Esophagus squamous epithelium (tissue), 5 donors: ENCODE results near the gene ZBTB43. TPM values are rescaled to one million over a fixed set of nuclear protein-coding genes. Genes with fewer than 3 reads are reported as not detected.
A peak's percentile ranks its signal among the peaks of the same experiment; 100 is the strongest.
"Not testable (repeated sequence)": the region's sequence is repeated elsewhere in the genome, so short reads cannot be mapped to it uniquely, and the experiment has no call there.

ENCODE experiments used
- DNase-seq: peaks from one replicate; lab custom pipeline; 2025; lab: John Stamatoyannopoulos, UW
- H3K27ac ChIP-seq, 4 donors: fragments of 200-600 bp; sonication (generic); one replicate each; pipeline ENCODE4 v1.5.1; 2016 to 2019; ENCODE audit warnings: mild to moderate bottlenecking in 1 of 4
- H3K27me3 ChIP-seq, 4 donors: fragments of 200-600 bp; sonication (generic); 1 replicate in 3 of 4; 2 replicates in 1 of 4; pipeline versions ENCODE4 v1.5.1 to v1.6.0; 2017 to 2021; ENCODE audit warnings: antibody characterized with exemption in 1 of 4
- H3K36me3 ChIP-seq, 3 donors: fragments of 200-600 bp; sonication (generic); one replicate each; pipeline ENCODE4 v1.5.1; 2016 to 2019
- H3K4me1 ChIP-seq, 3 donors: fragments of 200-600 bp; sonication (generic); one replicate each; pipeline ENCODE4 v1.5.1; 2017 to 2019
- H3K4me3 ChIP-seq, 4 donors: fragments of 200-600 bp; sonication (generic); 1 replicate in 3 of 4; 2 replicates in 1 of 4; pipeline ENCODE4 v1.5.1; 2016 to 2019; ENCODE audit warnings: mild to moderate bottlenecking in 2 of 4, moderate library complexity in 1 of 4
- H3K9me3 ChIP-seq, 3 donors: fragments of 200-600 bp; sonication (generic); one replicate each; pipeline ENCODE4 v1.5.1; 2016 to 2019
- CTCF ChIP-seq, 6 experiments: fragments of 450-650 bp in 4 of 6; fragments of 200-600 bp in 2 of 6; sonication (generic) in 2 of 6; IDR thresholded peaks; one replicate each; pipeline ENCODE4 v1.5.1; 2016 to 2019; ENCODE audit warnings: antibody characterized with exemption in 6 of 6, mild to moderate bottlenecking in 4 of 6, moderate library complexity in 4 of 6
- POLR2A ChIP-seq, 4 donors: fragments of 450-650 bp; IDR thresholded peaks; one replicate each; pipeline ENCODE4 v1.6.1; 2017; ENCODE audit warnings: antibody characterized with exemption in 4 of 4, mild to moderate bottlenecking in 4 of 4, moderate library complexity in 3 of 4
- WGBS, 2 donors: methylation state at CpG; one replicate each; pipeline ENCODE4 v1.1.5; 2018; 5-methylcytosine and 5-hydroxymethylcytosine counted together
- intact Hi-C: fragments of 100-400 bp; cut with DNase I; formaldehyde crosslinking; loops from one replicate; pipeline ENCODE4 v1.15.0; 2022
- total RNA-seq, 4 donors: library from RNA; depleted of rRNA; stranded (reverse); fragments of >200 nt; gene quantifications; one replicate each; pipeline ENCODE4 v1.1.0, GENCODE V29; 2016
- donor health status: DM: yes; HTN: yes; CAD: no.

The ZBTB43 gene
- total RNA-seq, 4 donors from 2014 or later, result 9.9 to 14.3 (median 12.9) TPM

- peak overlapping the region; percentile 80 to 95 (median 87) for H3K4me3 ChIP-seq
- H3K27me3 ChIP-seq, result no peaks in the 10 kb centered on the region
- peaks cover 7 to 60% (median 15%) of the 10 kb centered on the region in 3 donors for H3K4me1 ChIP-seq
- intact Hi-C loops, result no loop called here
- WGBS, 2 donors, result 6 to 13% methylated on average over 6 to 8 of the region's 8 CpGs
- H3K9me3 ChIP-seq, result no peaks in the 10 kb centered on the region
- peaks cover 0 to 21% (median 9%) of the 10 kb centered on the region in 3 donors for H3K36me3 ChIP-seq
- DNase-seq, result no peak
- H3K27ac ChIP-seq, result peak overlapping the region; percentile 96 to 98 (median 96)
- TF ChIP-seq CTCF (IDR thresholded peaks at IDR 0.05), result no peak
- peak in 1 of 4 donors; percentile 16 for TF ChIP-seq POLR2A (IDR thresholded peaks at IDR 0.05)
These were observed 868 bp downstream of the ZBTB43 start for GRCh38 chr9:126805554-126806262.

- Histone ChIP-seq H3K27ac (peak overlapping the region; percentile 96 to 98 (median 96)), H3K36me3 (peaks cover 0 to 28% (median 9%) of the 10 kb centered on the region in 3 donors), H3K27me3 (no peaks in the 10 kb centered on the region), H3K4me1 (peaks cover 7 to 60% (median 15%) of the 10 kb centered on the region in 3 donors), H3K4me3 (peak overlapping the region; percentile 80 to 95 (median 87)), H3K9me3 (no peaks in the 10 kb centered on the region)
- DNase-seq, result no peak
- 31% methylated on average over 2 of the region's 2 CpGs for WGBS, 2 donors
- TF ChIP-seq POLR2A (IDR thresholded peaks at IDR 0.05) (no peak), CTCF (IDR thresholded peaks at IDR 0.05) (no peak)
- intact Hi-C loops, result no loop called here
These were observed 1.5 kb downstream of the ZBTB43 start for GRCh38 chr9:126806336-126806735.

GRCh38 chr9:126809068-126809467 is 4.2 kb downstream of the ZBTB43 start:
- intact Hi-C loops, result no loop called here
- no peaks in the 10 kb centered on the region for H3K9me3 ChIP-seq
- no peak overlapping the region for H3K27ac ChIP-seq
- no peaks in the 10 kb centered on the region for H3K27me3 ChIP-seq
- no peak overlapping the region for H3K4me3 ChIP-seq
- H3K4me1 ChIP-seq, result peaks cover 7 to 51% (median 15%) of the 10 kb centered on the region in 3 donors
- H3K36me3 ChIP-seq, result peaks cover 0 to 55% (median 9%) of the 10 kb centered on the region in 3 donors
- TF ChIP-seq POLR2A (IDR thresholded peaks at IDR 0.05) (no peak), CTCF (IDR thresholded peaks at IDR 0.05) (no peak)
- no peak for DNase-seq
- 33 to 49% methylated on average over 3 of the region's 3 CpGs for WGBS, 2 donors

GRCh38 chr9:126810221-126810620 is 5.4 kb downstream of the ZBTB43 start:
- WGBS, 2 donors, result 88 to 95% methylated on average over 6 to 11 of the region's 12 CpGs
- H3K4me3 ChIP-seq, H3K9me3 ChIP-seq, H3K27me3 ChIP-seq, DNase-seq, intact Hi-C loops, H3K27ac ChIP-seq: not testable (repeated sequence)
- peaks cover 7 to 45% (median 15%) of the 10 kb centered on the region in 3 donors for H3K4me1 ChIP-seq
- peaks cover 0 to 65% (median 9%) of the 10 kb centered on the region in 3 donors for H3K36me3 ChIP-seq

- Histone ChIP-seq H3K27me3 (no peaks in the 10 kb centered on the region), H3K9me3 (peaks cover 0 to 11% (median 0%) of the 10 kb centered on the region in 3 donors), H3K27ac (no peak overlapping the region), H3K4me3 (no peak overlapping the region), H3K36me3 (peaks cover 0 to 93% (median 9%) of the 10 kb centered on the region in 3 donors), H3K4me1 (peaks cover 0 to 18% (median 0%) of the 10 kb centered on the region in 3 donors)
- 94% methylated on average over 11 of the region's 11 CpGs for WGBS, 2 donors
- TF ChIP-seq POLR2A (IDR thresholded peaks at IDR 0.05) (no peak), CTCF (IDR thresholded peaks at IDR 0.05) (no peak)
- DNase-seq, result no peak
- intact Hi-C loops, result no loop called here
These were observed 8.2 kb downstream of the ZBTB43 start for GRCh38 chr9:126813072-126813471.
